Mesodermal cell (in vitro differentiated cells): ENCODE data around the gene PFDN1.
A peak's percentile ranks its signal among the peaks of the same experiment; 100 is the strongest.

Experiments
- H3K27ac ChIP-seq: 2 replicates; pipeline ENCODE4 v1.7.0; 2013; ENCODE audit warnings: mild to moderate bottlenecking, low read depth, low read length, moderate library complexity; ENCODE audit not compliant: severe bottlenecking
- H3K36me3 ChIP-seq: 2 replicates; pipeline ENCODE4 v1.7.1; 2013; ENCODE audit warnings: mild to moderate bottlenecking, low read length, moderate library complexity; ENCODE audit not compliant: control insufficient read depth, insufficient read depth
- H3K4me1 ChIP-seq: one replicate; pipeline ENCODE4 v1.7.1; 2013; ENCODE audit warnings: mild to moderate bottlenecking, low read length; ENCODE audit not compliant: insufficient read depth, control insufficient read depth, poor library complexity, severe bottlenecking
- H3K4me3 ChIP-seq: 2 replicates; pipeline ENCODE4 v1.7.0; 2013; ENCODE audit warnings: low read length, control low read depth, mild to moderate bottlenecking; ENCODE audit not compliant: insufficient read depth, poor library complexity, severe bottlenecking; ENCODE audit errors: extremely low read depth
- H3K9me3 ChIP-seq: 2 replicates; pipeline ENCODE4 v1.7.1; 2013; ENCODE audit warnings: mild to moderate bottlenecking, low read length, moderate library complexity; ENCODE audit not compliant: control insufficient read depth
- WGBS, 2 experiments: methylation state at CpG; one replicate each; pipeline ENCODE4 v1.1.5; 2013; ENCODE audit warnings: missing lambda C conversion rate in 2 of 2; ENCODE audit not compliant: insufficient coverage in 2 of 2; 5-methylcytosine and 5-hydroxymethylcytosine counted together

PFDN1 gene

DNA sequence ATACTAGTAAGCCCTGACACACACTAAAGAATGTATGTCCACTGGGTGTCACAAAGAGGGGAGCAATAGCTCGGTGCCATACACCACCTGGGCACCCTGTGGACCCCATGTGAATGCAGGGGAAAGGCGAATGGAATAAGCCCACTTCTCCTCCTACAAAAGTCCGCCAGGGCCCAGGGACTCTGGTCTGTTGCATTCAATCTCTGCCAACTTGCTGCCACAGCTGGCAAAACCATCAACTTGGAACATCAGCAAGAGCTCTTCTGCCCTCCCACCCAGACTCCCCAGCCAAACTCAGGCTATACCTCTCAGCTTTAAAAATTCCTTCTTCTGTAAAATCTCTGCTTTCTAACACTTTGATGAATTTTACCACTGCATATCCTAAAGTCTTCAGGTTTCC lies 54.5 kb downstream of the PFDN1 start:
- Histone ChIP-seq H3K4me3 (no peak overlapping the region), H3K4me1 (peaks cover 67% of the 10 kb centered on the region), H3K27ac (no peak overlapping the region), H3K9me3 (no peaks in the 10 kb centered on the region), H3K36me3 (peaks cover 45% of the 10 kb centered on the region)
- WGBS, 2 experiments, result 60 to 94% methylated on average over 2 of the region's 3 CpGs

GRCh38 chr5:140246378-140247122 lies 56.4 kb downstream of the PFDN1 start:
- peaks cover 55% of the 10 kb centered on the region for H3K4me1 ChIP-seq
- H3K27ac ChIP-seq, result peak overlapping the region; percentile 76
- no peak overlapping the region for H3K4me3 ChIP-seq
- H3K9me3 ChIP-seq, result no peaks in the 10 kb centered on the region
- peaks cover 37% of the 10 kb centered on the region for H3K36me3 ChIP-seq
- 75 to 84% methylated on average over 5 to 7 of the region's 8 CpGs for WGBS, 2 experiments

GRCh38 chr5:140245926-140246325 lies 57.0 kb downstream of the PFDN1 start:
- Histone ChIP-seq H3K4me1 (peaks cover 58% of the 10 kb centered on the region), H3K4me3 (no peak overlapping the region), H3K36me3 (peaks cover 36% of the 10 kb centered on the region), H3K9me3 (no peaks in the 10 kb centered on the region), H3K27ac (peak overlapping the region; percentile 76)
- WGBS, 2 experiments, result 78 to 84% methylated on average over 4 to 5 of the region's 7 CpGs

DNA sequence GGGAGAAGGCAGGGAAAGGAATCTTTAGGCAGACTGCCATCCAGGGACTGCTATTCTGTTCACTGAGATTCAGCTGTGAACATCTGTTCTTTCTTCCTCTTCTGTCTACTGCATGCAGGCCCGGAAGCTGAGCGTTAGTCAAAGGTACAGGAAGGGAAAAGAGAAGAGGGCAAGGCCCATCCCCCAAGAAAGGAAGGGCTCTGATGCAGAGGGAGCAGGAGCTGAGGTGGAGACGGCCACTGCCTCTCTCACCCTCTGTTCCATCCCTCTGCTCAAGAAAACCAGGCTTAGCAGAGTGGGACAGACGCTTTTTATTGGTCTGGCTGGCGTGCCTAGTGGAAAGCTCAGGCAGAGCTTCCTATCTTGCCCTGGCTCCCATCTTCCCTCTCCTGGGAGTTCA lies 57.6 kb downstream of the PFDN1 start:
- H3K9me3 ChIP-seq, result no peaks in the 10 kb centered on the region
- peak overlapping the region; percentile 18 for H3K27ac ChIP-seq

GRCh38 chr5:140244525-140245025 lies 58.3 kb downstream of the PFDN1 start:
- no peak overlapping the region for H3K27ac ChIP-seq
- 19 to 21% methylated on average over 10 of the region's 14 CpGs for WGBS, 2 experiments

More for the DNA sequence above, 57.6 kb downstream of the PFDN1 start:
- Histone ChIP-seq H3K4me1 (peaks cover 58% of the 10 kb centered on the region), H3K4me3 (no peak overlapping the region), H3K36me3 (peaks cover 30% of the 10 kb centered on the region)
- WGBS, 2 experiments, result 83 to 100% methylated on average over 2 to 3 of the region's 5 CpGs

DNA sequence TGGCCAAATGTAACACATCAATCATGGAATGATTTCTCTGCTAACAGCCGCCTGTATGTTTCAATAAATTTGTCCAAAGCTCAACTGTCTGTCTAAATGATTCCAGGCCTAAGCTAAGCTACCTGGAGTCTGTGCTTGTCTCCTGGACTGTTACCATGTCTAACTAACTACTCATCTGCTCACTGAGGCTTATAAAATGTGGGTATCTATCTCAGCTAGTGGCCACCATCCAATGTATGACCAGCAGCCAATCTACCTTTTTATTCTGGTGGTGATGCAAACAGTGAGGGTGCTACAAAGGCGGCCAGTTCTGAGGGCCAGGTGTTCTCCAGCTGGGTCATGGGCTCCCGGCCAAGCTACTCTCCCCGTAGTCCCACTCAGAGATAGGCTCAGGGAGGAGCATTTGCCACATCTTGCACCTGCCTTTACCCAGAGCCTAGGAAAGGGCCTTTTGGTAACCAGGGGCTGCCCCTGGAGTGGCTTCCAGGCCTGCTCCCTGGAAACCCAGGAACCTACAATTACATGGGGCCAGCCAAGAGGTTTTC lies 59.1 kb downstream of the PFDN1 start:
- no peak overlapping the region for H3K27ac ChIP-seq
- 88 to 100% methylated on average over 2 to 3 of the region's 4 CpGs for WGBS, 2 experiments
- no peak overlapping the region for H3K4me3 ChIP-seq
- no peaks in the 10 kb centered on the region for H3K9me3 ChIP-seq
- H3K4me1 ChIP-seq, result peaks cover 48% of the 10 kb centered on the region
- peaks cover 15% of the 10 kb centered on the region for H3K36me3 ChIP-seq

More at GRCh38 chr5:140244525-140245025, 58.3 kb downstream of the PFDN1 start:
- Histone ChIP-seq H3K4me3 (no peak overlapping the region), H3K4me1 (peaks cover 54% of the 10 kb centered on the region), H3K9me3 (no peaks in the 10 kb centered on the region), H3K36me3 (peaks cover 23% of the 10 kb centered on the region)

GRCh38 chr5:140242890-140243585 lies 59.9 kb downstream of the PFDN1 start:
- Histone ChIP-seq H3K4me3 (no peak overlapping the region), H3K27ac (no peak overlapping the region), H3K4me1 (peaks cover 48% of the 10 kb centered on the region), H3K9me3 (no peaks in the 10 kb centered on the region), H3K36me3 (peaks cover 15% of the 10 kb centered on the region)
- WGBS, 2 experiments, result 93 to 100% methylated on average over 3 to 4 of the region's 4 CpGs

- peaks cover 39% of the 10 kb centered on the region for H3K4me1 ChIP-seq
- no peaks in the 10 kb centered on the region for H3K9me3 ChIP-seq
- H3K4me3 ChIP-seq, result no peak overlapping the region
- 86% methylated on average over 4 of the region's 5 CpGs; no CpG with 5 or more reads in 1 of the 2 experiments for WGBS, 2 experiments
- peaks cover 15% of the 10 kb centered on the region for H3K36me3 ChIP-seq
- H3K27ac ChIP-seq, result peak overlapping the region; percentile 68
Observed at GRCh38 chr5:140242099-140242498, 60.8 kb downstream of the PFDN1 start.

- peak overlapping the region; percentile 68 for H3K27ac ChIP-seq
- H3K36me3 ChIP-seq, result peaks cover 15% of the 10 kb centered on the region
- 59 to 73% methylated on average over 8 to 9 of the region's 9 CpGs for WGBS, 2 experiments
- peaks cover 33% of the 10 kb centered on the region for H3K4me1 ChIP-seq
- no peak overlapping the region for H3K4me3 ChIP-seq
- H3K9me3 ChIP-seq, result no peaks in the 10 kb centered on the region
Observed at GRCh38 chr5:140240987-140241706, 61.8 kb downstream of the PFDN1 start.

DNA sequence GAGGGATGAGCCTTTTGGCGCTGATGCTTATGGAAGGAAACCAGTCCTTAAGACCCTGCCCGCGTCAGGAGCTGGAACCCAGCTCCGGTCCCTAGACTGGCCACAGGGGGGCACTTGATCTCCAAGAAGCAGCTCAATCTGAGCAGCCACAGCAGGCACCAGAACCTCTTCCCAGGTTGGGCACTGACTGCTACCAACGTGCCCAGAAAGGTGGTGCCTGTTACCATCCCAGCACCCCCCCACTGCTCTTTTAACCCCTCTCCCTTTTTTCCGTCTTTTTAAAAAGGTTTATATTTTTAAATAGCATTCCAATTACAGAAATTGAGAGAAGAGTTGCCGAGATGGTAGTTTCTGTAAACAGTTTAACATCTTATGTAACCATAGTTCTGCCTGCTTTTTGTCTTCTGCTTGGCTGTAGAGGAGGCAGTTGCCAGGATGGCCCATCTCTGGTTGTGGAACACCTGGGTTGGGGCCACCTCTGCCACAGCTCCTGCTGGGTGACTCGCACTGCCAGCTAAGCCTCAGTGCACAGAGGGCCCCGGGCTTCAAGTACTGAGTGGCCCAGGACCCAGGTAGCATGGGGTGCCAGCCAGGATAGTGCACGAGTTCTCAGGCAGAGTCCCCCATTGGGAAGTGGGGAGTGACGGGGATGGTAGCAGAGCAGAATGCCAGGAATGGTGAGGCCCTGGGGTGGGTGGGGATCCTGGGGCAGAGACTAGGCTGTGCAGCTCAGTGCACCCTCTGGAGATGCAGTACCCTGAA lies 62.8 kb downstream of the PFDN1 start:
- Histone ChIP-seq H3K4me1 (peaks cover 25% of the 10 kb centered on the region), H3K27ac (no peak overlapping the region), H3K4me3 (no peak overlapping the region), H3K36me3 (peaks cover 14% of the 10 kb centered on the region), H3K9me3 (no peaks in the 10 kb centered on the region)
- WGBS, 2 experiments, result 50 to 55% methylated on average over 4 to 8 of the region's 11 CpGs
